HG03025 (cell line): Measurements from ENCODE around the gene XRN1.
"Not testable (repeated sequence)": the region's sequence is repeated elsewhere in the genome, so short reads cannot be mapped to it uniquely, and the experiment has no call there.

Experiments
- ATAC-seq: cut with Tn5 transposase; IDR thresholded peaks from one replicate; pipeline ENCODE4 v1.9.1; 2021; ENCODE audit warnings: mild to moderate bottlenecking, moderate library complexity; ENCODE audit not compliant: unreplicated experiment, low FRiP score

XRN1 gene

GRCh38 chr3:142436951-142437585 lies 10.8 kb downstream of the XRN1 start:
- no peak for ATAC-seq

- ATAC-seq, result no peak
These were observed 13.3 kb downstream of the XRN1 start for GRCh38 chr3:142434503-142434902.

GRCh38 chr3:142433110-142433509 lies 14.7 kb downstream of the XRN1 start:
- no peak for ATAC-seq

DNA sequence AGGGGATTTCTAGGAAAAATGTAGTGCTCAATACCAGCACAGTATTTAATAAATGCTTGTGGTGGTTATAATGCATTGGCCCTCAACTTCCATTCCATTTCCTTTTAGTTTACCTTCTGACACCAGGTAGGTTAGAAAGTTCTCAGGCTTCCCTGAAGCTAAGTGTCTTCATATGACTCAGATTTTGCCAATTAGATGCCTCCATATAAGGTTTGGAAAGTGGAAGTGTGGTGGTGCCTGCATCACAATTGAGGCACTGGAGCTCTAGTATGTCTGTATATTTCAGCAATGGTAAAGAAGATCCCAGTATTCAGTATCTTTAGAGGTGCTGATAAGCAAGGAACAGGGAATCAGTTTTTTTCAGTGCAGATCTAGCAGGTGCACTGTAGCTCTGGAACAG lies 18.3 kb downstream of the XRN1 start:
- no peak for ATAC-seq

DNA sequence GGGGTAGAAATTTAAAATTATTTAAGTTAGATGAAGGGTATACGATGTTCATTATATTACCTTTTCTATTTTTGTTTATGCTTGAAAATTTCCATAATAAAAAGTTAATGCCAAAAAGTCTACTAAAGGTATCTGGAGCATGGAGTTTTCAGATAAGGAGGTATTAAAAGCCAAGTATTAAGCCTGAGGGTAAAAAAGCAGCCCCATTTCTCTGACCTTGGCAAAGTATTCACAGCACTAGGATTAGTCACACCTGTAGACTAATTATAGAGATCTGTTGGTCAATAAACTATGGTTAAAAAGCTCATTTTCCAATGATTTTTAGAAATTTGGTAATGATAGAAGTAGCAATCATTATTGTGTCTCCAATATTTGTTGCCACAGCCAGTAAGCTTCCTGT lies 23.1 kb downstream of the XRN1 start:
- no peak for ATAC-seq

DNA sequence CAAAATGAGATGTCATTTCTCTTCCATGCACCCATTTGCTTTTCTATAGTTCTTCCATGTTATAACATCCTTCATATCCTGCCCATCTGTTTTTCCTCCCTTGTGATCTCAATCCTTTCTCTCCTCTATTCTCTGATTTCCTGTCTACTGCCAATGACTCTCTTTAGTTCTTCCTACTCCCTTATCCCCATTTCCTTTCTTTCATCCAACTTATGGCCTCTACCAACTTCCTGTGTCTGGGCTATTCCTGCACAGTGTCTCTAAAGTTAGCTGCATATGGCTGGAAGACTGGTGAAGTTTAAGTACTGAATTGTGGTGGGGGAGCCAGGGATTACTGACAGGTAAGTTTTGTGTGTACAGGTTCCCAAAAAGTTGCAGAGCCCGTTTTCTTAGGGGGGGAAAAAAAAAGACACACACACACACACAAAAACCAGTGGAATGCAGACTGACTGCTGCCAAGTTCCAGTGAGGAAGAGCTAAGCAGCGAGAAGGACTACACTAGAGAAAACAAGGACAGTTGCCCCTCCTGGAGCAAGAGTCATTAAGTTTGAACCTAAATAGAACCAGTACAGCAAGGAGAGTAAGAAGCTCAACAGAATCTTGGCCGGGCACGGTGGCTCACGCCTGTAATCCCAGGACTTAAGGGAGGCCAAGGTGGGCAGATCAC lies 28.8 kb downstream of the XRN1 start:
- ATAC-seq, result no peak

DNA sequence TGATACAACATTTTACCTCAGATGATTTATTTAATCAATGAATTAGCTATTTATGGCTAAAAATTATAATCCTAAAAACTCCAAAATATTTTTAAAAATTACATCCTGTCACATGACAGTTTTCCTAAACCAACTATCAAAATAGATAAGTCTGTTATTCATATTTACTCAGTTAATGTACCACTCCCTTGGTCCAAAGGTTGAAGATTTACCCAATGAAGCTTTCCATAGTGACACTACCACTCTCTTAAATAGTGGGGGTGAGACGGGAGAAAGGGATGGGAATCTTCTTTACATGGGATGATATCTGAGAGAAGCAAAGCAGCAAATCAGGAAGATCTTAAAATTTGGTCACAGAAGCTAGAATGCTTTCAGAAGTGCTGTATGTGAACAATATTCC lies 30.5 kb downstream of the XRN1 start:
- no peak for ATAC-seq

DNA sequence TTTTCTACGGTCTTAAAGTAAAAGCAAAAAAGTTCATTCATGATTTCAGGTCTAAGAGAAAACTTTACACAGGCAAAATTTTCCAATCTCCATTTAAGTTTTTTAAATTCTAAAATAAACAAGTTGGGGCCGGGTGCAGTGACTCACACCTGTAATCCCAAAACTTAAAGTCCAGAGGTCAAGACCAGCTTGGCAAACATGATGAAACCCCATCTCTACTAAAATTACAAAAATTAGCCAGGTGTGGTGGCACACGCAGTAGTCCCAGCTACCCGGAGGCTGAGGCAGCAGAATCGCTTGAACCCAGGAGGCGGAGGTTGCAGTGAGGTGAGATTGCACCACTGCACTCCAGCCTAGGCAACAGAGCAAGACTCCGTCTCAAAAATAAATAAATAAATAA lies 47.3 kb downstream of the XRN1 start:
- ATAC-seq, result not testable (repeated sequence)

- no peak for ATAC-seq
These were observed 52.8 kb downstream of the XRN1 start for GRCh38 chr3:142394921-142395622.

- no peak for ATAC-seq
These were observed 62.8 kb downstream of the XRN1 start for GRCh38 chr3:142385078-142385477.

GRCh38 chr3:142374687-142375086 lies 73.2 kb downstream of the XRN1 start:
- ATAC-seq, result no peak

DNA sequence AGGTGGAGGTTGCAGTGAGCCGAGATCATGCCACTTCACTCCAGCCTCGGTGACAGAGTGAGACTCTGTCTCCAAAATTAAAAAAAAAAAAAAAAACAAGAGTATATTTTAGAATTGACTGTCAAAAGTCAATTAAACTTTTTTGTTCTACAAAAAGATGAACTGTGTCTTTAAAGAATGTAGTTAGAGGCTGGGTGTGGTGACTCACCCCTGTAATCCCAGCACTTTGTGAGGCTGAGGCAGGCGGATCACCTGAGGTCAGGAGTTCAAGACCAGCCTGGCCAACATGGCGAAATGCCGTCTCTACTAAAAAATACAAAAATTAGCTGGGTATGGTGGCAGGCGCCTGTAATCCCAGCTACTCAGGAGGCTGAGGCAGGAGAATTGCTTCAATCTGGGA lies 78.3 kb downstream of the XRN1 start:
- ATAC-seq, result not testable (repeated sequence)

- ATAC-seq, result no peak
These were observed 81.4 kb downstream of the XRN1 start for GRCh38 chr3:142366434-142366833.

DNA sequence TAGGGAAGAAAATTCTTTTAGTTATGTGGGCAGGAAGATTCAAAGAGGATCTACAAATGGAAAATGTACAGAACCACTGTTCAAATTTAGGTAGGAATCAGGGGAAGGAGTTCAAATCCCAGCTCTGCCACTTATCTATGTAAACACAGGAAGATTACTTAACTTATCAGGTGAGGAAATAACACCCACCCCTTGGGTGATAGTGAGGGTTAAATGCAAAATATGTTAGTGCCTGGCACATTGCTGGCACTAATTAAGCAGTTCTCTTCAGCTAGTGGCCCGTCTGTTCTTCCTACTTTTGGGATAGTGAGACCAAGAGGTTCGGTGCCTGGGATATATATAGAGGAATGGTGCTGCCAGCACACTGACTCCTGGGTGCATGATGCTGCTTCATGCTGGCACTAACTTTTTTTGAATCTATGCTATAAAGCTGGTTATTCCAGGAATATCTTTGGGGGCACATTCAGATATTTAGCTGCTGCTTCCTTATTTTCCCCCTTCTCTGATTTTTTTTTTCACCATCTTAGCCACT lies 83.8 kb downstream of the XRN1 start:
- no peak for ATAC-seq

GRCh38 chr3:142363433-142363832 lies 84.4 kb downstream of the XRN1 start:
- not testable (repeated sequence) for ATAC-seq

DNA sequence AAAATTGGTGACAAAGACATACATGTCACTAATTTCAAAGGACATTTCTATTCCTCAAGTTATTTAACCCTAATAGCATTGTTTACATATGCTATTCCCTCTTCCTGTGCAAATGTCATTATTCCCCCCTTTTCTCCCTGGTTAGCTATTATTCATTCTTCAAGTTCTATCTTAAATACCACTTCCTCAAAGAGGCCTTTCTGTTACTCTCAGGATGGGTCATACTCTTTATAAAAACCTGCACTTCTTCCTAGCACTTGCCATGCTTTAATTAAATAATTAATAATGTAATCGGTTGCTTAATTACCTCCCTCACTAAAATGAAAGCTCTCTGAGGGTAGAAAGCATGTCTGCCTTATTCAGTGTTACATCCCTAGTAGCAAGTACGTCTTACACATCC lies 88.5 kb downstream of the XRN1 start:
- ATAC-seq, result no peak

DNA sequence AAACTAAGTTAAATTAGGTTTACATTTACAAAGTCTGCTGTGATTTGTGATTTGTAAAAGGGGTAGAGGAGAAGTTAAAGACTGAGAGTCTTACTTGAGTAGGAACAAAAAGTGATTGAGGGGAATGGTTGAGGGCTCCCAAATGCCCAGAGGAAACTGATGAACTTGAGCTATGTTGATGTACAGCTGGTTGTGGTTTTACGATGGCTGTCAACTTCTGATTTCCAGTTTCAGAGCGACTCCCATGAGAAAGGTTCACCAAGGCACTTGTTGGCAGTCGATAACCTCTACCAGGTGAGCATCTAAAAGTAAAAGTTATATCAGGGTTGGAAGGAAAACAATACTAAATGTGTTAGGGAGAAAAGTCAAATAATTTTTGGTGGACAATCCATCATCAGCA lies 91.0 kb downstream of the XRN1 start:
- no peak for ATAC-seq

- no peak for ATAC-seq
These were observed 92.1 kb downstream of the XRN1 start for GRCh38 chr3:142355692-142356091.

DNA sequence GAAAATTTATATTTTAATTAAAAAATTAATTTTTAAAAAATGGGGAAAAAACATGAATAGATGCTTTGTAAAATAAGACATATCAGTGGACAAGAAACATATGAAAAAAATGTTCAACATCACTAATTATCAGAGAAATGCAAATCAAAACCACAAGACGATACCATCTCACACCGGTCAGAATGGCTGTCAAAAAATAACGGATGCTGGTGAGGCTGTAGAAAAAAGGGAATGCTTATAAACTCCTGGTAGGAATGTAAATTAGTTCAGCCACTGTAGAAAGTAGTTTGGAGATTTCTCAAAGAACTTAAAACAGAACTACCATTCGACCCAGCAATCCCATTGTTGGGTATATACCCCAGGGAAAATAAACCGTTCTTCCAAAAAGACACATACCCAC lies 93.8 kb downstream of the XRN1 start:
- ATAC-seq, result no peak

- ATAC-seq, result no peak
These were observed 94.3 kb downstream of the XRN1 start for GRCh38 chr3:142353571-142353970.

GRCh38 chr3:142352698-142353097 lies 95.1 kb downstream of the XRN1 start:
- ATAC-seq, result not testable (repeated sequence)

DNA sequence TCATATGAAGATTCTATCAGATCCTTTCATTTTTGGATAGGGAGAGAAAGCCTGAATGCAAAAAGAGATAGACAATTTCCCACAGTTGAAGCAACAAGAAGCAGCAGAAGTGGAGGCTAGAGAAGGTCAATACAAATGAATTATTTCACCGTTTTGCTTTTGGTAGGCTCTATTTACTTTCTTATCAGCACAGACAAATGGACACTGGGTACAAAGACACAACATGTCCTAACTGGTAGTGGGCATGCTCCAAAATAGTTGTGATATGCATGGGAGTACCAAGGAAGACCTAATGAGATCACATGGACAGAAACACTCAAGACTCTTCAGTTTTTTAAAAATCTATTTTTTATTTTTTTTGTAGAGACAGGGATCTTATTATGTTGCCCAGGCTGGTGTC lies 99.4 kb downstream of the XRN1 start:
- no peak for ATAC-seq
